ENCODE measurements around the gene DAGLA.

DAGLA gene

DNA sequence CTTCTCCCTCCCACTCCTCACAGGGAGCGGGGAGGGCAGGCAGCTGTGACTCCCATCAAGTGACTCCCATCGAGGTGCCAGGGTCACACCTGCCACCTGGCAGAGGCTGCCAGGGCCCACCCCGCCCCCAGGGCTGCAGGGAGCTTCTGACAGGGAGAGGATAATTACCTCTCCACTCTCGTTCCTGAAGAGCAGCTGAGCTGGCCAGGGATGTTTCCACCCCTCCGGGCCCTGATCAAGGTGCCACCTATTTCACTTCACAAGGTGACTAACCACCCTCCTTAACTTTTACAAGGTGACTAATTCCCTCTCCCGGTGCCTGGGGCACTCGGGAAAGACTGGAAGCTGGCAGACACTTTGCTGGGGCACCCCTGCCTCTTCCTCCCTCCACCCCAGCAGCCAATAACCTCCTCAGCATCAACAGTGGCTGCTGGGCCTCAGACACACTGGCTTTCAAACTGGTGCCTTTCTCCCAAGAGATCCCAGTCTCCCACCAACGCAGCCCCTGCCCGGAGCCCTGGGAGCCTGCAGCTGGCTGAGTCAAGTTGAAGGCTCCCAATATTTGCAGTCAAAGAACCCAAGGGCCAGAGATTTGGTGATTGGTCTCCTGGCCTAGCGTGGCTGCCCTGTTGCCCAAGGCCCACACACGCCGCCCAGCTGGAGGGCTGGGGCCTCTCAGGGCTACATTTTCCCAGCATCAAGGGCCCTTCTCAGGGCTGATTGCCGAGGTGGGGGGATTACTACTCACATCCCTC is 50.2 kb downstream of the DAGLA start:
- no peak for DNase-seq (ENCODE audit: low read depth)
- H3K4me3 ChIP-seq (ENCODE audit: low read length), result no peak overlapping the region
- no peak for TF ChIP-seq CTCF (conservative IDR thresholded peaks at IDR 0.05; ENCODE audit: low read depth, low read length)

- TF ChIP-seq CTCF (conservative IDR thresholded peaks at IDR 0.05; ENCODE audit: low read depth, low read length), result no peak
- DNase-seq (ENCODE audit: low read depth), result no peak
- H3K4me3 ChIP-seq (ENCODE audit: low read length), result no peak overlapping the region
Measured at GRCh38 chr11:61731211-61731951, 51.2 kb downstream of the DAGLA start.

DNA sequence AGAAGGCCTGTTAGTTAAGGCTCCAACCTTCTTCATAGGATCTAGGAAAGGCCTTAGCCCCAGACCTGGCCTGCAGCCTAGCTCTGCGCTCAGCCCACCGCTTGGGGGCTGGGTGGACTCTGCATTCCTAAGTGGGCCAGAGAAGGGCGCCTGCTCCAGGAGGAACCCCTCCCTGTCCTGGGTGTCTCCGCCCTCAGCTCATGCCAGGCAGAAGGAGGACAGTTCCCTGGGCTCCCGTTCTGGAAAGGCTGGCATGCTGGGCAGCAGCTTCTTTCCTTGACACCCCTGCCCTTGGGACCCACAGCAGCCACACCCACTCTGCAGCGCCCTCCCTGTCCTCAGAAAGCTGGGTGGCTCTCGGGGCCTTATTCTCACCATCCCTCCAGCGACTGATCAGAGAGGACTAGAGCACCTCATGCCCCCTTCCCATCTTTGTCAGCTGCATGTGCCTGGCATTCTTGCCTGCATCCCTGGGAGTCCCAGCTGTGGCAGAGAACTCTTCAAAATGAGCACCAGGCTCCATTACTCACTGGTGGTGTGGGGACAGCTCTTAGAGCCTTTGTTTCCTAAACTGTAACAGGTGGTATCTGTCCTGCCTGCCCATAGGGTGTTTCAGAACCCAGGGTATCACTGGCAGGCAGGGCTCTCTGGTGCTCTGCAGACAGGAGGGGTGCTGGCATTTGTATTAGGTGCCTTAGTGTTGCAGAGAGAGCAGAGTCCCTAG is 51.9 kb downstream of the DAGLA start:
- H3K4me3 ChIP-seq (ENCODE audit: low read length), result no peak overlapping the region
- no peak for DNase-seq (ENCODE audit: low read depth)
- peak; percentile 19 for TF ChIP-seq CTCF (conservative IDR thresholded peaks at IDR 0.05; ENCODE audit: low read depth, low read length)

GRCh38 chr11:61732705-61733104 is 52.5 kb downstream of the DAGLA start:
- H3K4me3 ChIP-seq (ENCODE audit: low read length), result no peak overlapping the region
- TF ChIP-seq CTCF (conservative IDR thresholded peaks at IDR 0.05; ENCODE audit: low read depth, low read length), result no peak
- DNase-seq (ENCODE audit: low read depth), result no peak

GRCh38 chr11:61733120-61733978 is 53.2 kb downstream of the DAGLA start:
- no peak overlapping the region for H3K4me3 ChIP-seq (ENCODE audit: low read length)
- peak; percentile 43 for DNase-seq (ENCODE audit: low read depth)
- peak; percentile 99 for TF ChIP-seq CTCF (conservative IDR thresholded peaks at IDR 0.05; ENCODE audit: low read depth, low read length)

DNA sequence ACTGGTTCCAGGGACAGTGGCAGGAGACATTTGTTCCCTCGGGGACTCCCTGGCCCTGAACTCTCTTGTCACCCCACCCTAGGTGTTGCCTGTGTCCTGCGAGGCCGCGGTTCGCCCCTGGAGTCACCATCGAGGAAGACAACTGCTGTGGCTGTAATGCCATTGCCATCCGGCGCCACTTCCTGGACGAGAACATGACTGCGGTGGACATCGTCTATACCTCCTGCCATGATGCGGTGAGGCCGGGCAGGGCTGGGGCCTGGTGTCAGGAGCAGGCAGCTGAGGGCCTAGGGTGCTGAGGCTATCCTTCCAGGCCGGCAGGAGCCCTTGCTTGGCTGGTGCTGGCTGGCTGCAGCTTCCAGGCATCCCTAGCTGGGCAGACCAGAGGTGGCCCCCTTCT is 54.6 kb downstream of the DAGLA start:
- DNase-seq (ENCODE audit: low read depth), result no peak
- H3K4me3 ChIP-seq (ENCODE audit: low read length), result no peak overlapping the region
- no peak for TF ChIP-seq CTCF (conservative IDR thresholded peaks at IDR 0.05; ENCODE audit: low read depth, low read length)

All from retinal pigment epithelial cell (primary cell).